CD14-positive monocyte (primary cell): ENCODE results near the gene MYH9. TPM values are rescaled to one million over a fixed set of nuclear protein-coding genes. Genes with fewer than 3 reads are reported as not detected.
"Not testable (repeated sequence)": the region's sequence is repeated elsewhere in the genome, so short reads cannot be mapped to it uniquely, and the experiment has no call there.

Source experiments
- DNase-seq, 3 donors: peaks; one replicate each; pipeline ENCODE4 v3.0.0-alpha.2; 2011 to 2022
- H2AFZ ChIP-seq: 2 replicates; pipeline ENCODE4 v1.6.0; 2012; ENCODE audit warnings: mild to moderate bottlenecking, low read depth, low read length, inconsistent platforms; ENCODE audit not compliant: insufficient read depth, poor library complexity, severe bottlenecking
- H3K27ac ChIP-seq, 2 donors: 1 replicate in 1 of 2; 2 replicates in 1 of 2; pipeline ENCODE4 v1.5.1; 2012 to 2013; ENCODE audit warnings: low read length in 2 of 2, control low read depth in 1 of 2, inconsistent platforms in 1 of 2, low read depth in 1 of 2, mild to moderate bottlenecking in 1 of 2
- H3K27me3 ChIP-seq, 2 donors: one replicate each; pipeline versions ENCODE4 v1.6.0 to v1.6.1; 2011 to 2013; ENCODE audit warnings: low read length in 2 of 2; ENCODE audit not compliant: control insufficient read depth in 2 of 2, insufficient read depth in 2 of 2
- H3K36me3 ChIP-seq, 2 donors: replicated peaks in 1 of 2; 1 replicate in 1 of 2; 2 replicates in 1 of 2; pipeline versions ENCODE4 v1.5.1 to v1.6.1; 2012 to 2013; ENCODE audit warnings: low read length in 2 of 2, control low read depth in 1 of 2, inconsistent platforms in 1 of 2, mild to moderate bottlenecking in 1 of 2; ENCODE audit not compliant: insufficient read depth in 2 of 2, control insufficient read depth in 1 of 2
- H3K4me1 ChIP-seq, 2 donors: 1 replicate in 1 of 2; 2 replicates in 1 of 2; pipeline versions ENCODE4 v1.5.1 to v1.6.1; 2012 to 2013; ENCODE audit warnings: low read length in 2 of 2, control low read depth in 1 of 2, inconsistent platforms in 1 of 2, mild to moderate bottlenecking in 1 of 2, moderate library complexity in 1 of 2; ENCODE audit not compliant: insufficient read depth in 2 of 2, control insufficient read depth in 1 of 2
- H3K4me2 ChIP-seq: replicated peaks from 2 replicates; pipeline ENCODE3; 2012; ENCODE audit warnings: low read length, moderate library complexity, mild to moderate bottlenecking; ENCODE audit not compliant: poor library complexity, severe bottlenecking; ENCODE audit errors: extremely low read depth
- H3K4me3 ChIP-seq, 3 experiments: fragments of 200-600 bp in 1 of 3; sonication (generic) in 1 of 3; replicated peaks in 1 of 3; 1 replicate in 2 of 3; 2 replicates in 1 of 3; pipeline ENCODE4 v1.5.1; 2011 to 2013; ENCODE audit warnings: low read length in 3 of 3, mild to moderate bottlenecking in 3 of 3, control low read depth in 2 of 3, low read depth in 2 of 3, inconsistent platforms in 1 of 3, moderate library complexity in 1 of 3
- H3K79me2 ChIP-seq: 2 replicates; pipeline ENCODE4 v1.6.0; 2012; ENCODE audit warnings: mild to moderate bottlenecking, control low read depth, inconsistent platforms, low read length, moderate library complexity; ENCODE audit not compliant: insufficient read depth
- H3K9ac ChIP-seq: 2 replicates; pipeline ENCODE4 v1.6.0; 2017; ENCODE audit warnings: low read length, mild to moderate bottlenecking; ENCODE audit not compliant: insufficient read depth, poor library complexity, severe bottlenecking
- H3K9me3 ChIP-seq, 2 donors: replicated peaks in 1 of 2; 1 replicate in 1 of 2; 2 replicates in 1 of 2; pipeline versions ENCODE4 v1.5.1 to v1.6.1; 2012 to 2013; ENCODE audit warnings: low read length in 2 of 2, control low read depth in 1 of 2; ENCODE audit not compliant: control insufficient read depth in 1 of 2, insufficient read depth in 1 of 2
- H4K20me1 ChIP-seq: 2 replicates; pipeline ENCODE4 v1.6.0; 2012; ENCODE audit warnings: mild to moderate bottlenecking, low read length, control low read depth, moderate library complexity; ENCODE audit not compliant: insufficient read depth
- H3K27ac Mint-ChIP-seq, 7 donors: one replicate each; pipeline ENCODE4 v1.8.0; 2020; ENCODE audit warnings: mild to moderate bottlenecking in 7 of 7, mixed read lengths in 7 of 7, moderate library complexity in 6 of 7, inconsistent platforms in 2 of 7
- H3K27me3 Mint-ChIP-seq, 3 donors: one replicate each; pipeline ENCODE4 v1.8.0; 2021 to 2022; ENCODE audit warnings: low read depth in 3 of 3, mild to moderate bottlenecking in 3 of 3, mixed read lengths in 3 of 3, moderate library complexity in 3 of 3, inconsistent platforms in 1 of 3
- H3K36me3 Mint-ChIP-seq, 2 donors: one replicate each; pipeline ENCODE4 v1.8.0; 2020; ENCODE audit warnings: mixed read lengths in 2 of 2, inconsistent platforms in 1 of 2, mild to moderate bottlenecking in 1 of 2
- H3K4me1 Mint-ChIP-seq: one replicate; pipeline ENCODE4 v1.8.0; 2020; ENCODE audit warnings: mild to moderate bottlenecking, mixed read lengths
- H3K4me3 Mint-ChIP-seq, 2 donors: one replicate each; pipeline ENCODE4 v1.8.0; 2020; ENCODE audit warnings: mild to moderate bottlenecking in 2 of 2, mixed read lengths in 2 of 2, moderate library complexity in 1 of 2
- H3K9me3 Mint-ChIP-seq, 7 donors: one replicate each; pipeline ENCODE4 v1.8.0; 2020 to 2022; ENCODE audit warnings: mixed read lengths in 7 of 7, mild to moderate bottlenecking in 6 of 7, moderate library complexity in 6 of 7, inconsistent platforms in 2 of 7
- WGBS: methylation state at CpG from one replicate; pipeline ENCODE4 v1.1.5; 2013; ENCODE audit warnings: missing lambda C conversion rate; ENCODE audit not compliant: insufficient coverage; 5-methylcytosine and 5-hydroxymethylcytosine counted together
- intact Hi-C, 2 donors: fragments of 100-400 bp; cut with micrococcal nuclease; formaldehyde crosslinking; loops; one replicate each; pipeline versions ENCODE4 v1.15.0 to v1.15.1; 2023
- polyA plus RNA-seq, 3 donors: library from polyadenylated mRNA; depleted of rRNA in 1 of 3; unstranded in 2 of 3; stranded (reverse) in 1 of 3; fragments of 300-500 nt in 2 of 3; fragments of >200 nt in 1 of 3; fragmentation: Illumina TruSeq in 2 of 3; gene quantifications; 1 replicate in 2 of 3; 2 replicates in 1 of 3; pipeline ENCODE4 v1.2.3, GENCODE V29; 2012 to 2021
- TF ChIP-seq, protein P1 (sequence below): fragments of 200-600 bp; IDR thresholded peaks from one replicate; pipeline ENCODE4 v1.8.0; 2022; ENCODE audit warnings: antibody characterized with exemption, mild to moderate bottlenecking

MYH9 gene
- polyA plus RNA-seq, 3 donors, result 35.6 to 163 (median 79.5) TPM

GRCh38 chr22:36430863-36431262, 43.1 kb upstream of the MYH9 start:
- no peak overlapping the region for H3K9ac ChIP-seq
- no peak for DNase-seq
- no peak overlapping the region for H3K4me3 ChIP-seq
- H3K4me2 ChIP-seq, result no peak overlapping the region
- H3K27me3 Mint-ChIP-seq, result peaks cover 2 to 5% (median 2%) of the 10 kb centered on the region in 3 donors
- peaks cover 32 to 40% of the 10 kb centered on the region in 2 donors for H3K4me1 ChIP-seq
- peaks cover 0 to under 1% of the 10 kb centered on the region in 2 donors for H3K36me3 Mint-ChIP-seq
- no peaks in the 10 kb centered on the region for H4K20me1 ChIP-seq
- TF ChIP-seq, protein P1, sequence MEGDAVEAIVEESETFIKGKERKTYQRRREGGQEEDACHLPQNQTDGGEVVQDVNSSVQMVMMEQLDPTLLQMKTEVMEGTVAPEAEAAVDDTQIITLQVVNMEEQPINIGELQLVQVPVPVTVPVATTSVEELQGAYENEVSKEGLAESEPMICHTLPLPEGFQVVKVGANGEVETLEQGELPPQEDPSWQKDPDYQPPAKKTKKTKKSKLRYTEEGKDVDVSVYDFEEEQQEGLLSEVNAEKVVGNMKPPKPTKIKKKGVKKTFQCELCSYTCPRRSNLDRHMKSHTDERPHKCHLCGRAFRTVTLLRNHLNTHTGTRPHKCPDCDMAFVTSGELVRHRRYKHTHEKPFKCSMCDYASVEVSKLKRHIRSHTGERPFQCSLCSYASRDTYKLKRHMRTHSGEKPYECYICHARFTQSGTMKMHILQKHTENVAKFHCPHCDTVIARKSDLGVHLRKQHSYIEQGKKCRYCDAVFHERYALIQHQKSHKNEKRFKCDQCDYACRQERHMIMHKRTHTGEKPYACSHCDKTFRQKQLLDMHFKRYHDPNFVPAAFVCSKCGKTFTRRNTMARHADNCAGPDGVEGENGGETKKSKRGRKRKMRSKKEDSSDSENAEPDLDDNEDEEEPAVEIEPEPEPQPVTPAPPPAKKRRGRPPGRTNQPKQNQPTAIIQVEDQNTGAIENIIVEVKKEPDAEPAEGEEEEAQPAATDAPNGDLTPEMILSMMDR, result no peak
- no peak overlapping the region for H3K27ac Mint-ChIP-seq
- no peak overlapping the region for H2AFZ ChIP-seq
- intact Hi-C loops, result no loop called here
- H3K4me3 Mint-ChIP-seq, result no peak overlapping the region
- peaks cover 30% of the 10 kb centered on the region for H3K4me1 Mint-ChIP-seq
- peaks cover 0 to 3% (median 0%) of the 10 kb centered on the region in 7 donors for H3K9me3 Mint-ChIP-seq
- 97% methylated on average over 6 of the region's 9 CpGs for WGBS
- no peaks in the 10 kb centered on the region for H3K79me2 ChIP-seq
- no peak overlapping the region for H3K27ac ChIP-seq
- no peaks in the 10 kb centered on the region for H3K9me3 ChIP-seq
- H3K36me3 ChIP-seq, result no peaks in the 10 kb centered on the region
- H3K27me3 ChIP-seq, result no peaks in the 10 kb centered on the region

DNA sequence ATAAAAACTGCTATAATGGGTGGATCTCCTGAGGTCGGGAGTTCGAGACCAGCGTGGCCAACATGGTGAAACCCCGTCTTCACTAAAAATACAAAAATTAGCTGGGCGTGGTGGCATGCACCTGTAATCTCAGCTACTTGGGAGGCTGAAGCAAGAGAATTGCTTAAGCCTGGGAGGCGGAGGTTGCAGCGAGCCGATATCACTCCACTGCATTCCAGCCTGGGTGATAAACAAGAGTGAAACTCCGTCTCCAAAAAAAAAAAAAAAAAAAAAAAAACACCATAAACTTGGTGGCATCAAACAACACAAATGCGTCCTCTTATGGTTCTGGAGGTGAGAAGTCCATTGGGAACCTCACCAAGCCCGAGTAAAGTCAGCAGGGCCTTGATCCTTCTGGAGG, 40.2 kb upstream of the MYH9 start:
- H3K4me3 ChIP-seq, H3K79me2 ChIP-seq, H3K4me3 Mint-ChIP-seq, H3K9me3 ChIP-seq, intact Hi-C loops, H3K27me3 ChIP-seq, H3K36me3 ChIP-seq, H3K9ac ChIP-seq, H3K9me3 Mint-ChIP-seq, H3K4me2 ChIP-seq, DNase-seq, H3K27ac ChIP-seq, H3K27me3 Mint-ChIP-seq, H4K20me1 ChIP-seq, H3K36me3 Mint-ChIP-seq, H2AFZ ChIP-seq, H3K27ac Mint-ChIP-seq: not testable (repeated sequence)
- 97% methylated on average over 5 of the region's 11 CpGs for WGBS
- peaks cover 49 to 51% of the 10 kb centered on the region in 2 donors for H3K4me1 ChIP-seq
- peaks cover 49% of the 10 kb centered on the region for H3K4me1 Mint-ChIP-seq
